Mammary epithelial cell (primary cell): ENCODE results near the gene TPCN1.

ENCODE experiments used
- EZH2 ChIP-seq: IDR thresholded peaks from 2 replicates; pipeline ENCODE4 v1.6.1; 2012; ENCODE audit warnings: low read length, inconsistent platforms, borderline replicate concordance
- TF ChIP-seq, protein P1 (sequence below), 2 donors: IDR thresholded peaks in 1 of 2; conservative IDR thresholded peaks in 1 of 2; 2 replicates each; pipeline ENCODE4 v1.5.1; 2011 to 2012; ENCODE audit warnings: inconsistent platforms in 2 of 2, low read length in 2 of 2, mild to moderate bottlenecking in 2 of 2, control low read depth in 1 of 2, low read depth in 1 of 2; ENCODE audit not compliant: insufficient read depth in 1 of 2; ENCODE audit errors: extremely low read depth in 1 of 2

DNA sequence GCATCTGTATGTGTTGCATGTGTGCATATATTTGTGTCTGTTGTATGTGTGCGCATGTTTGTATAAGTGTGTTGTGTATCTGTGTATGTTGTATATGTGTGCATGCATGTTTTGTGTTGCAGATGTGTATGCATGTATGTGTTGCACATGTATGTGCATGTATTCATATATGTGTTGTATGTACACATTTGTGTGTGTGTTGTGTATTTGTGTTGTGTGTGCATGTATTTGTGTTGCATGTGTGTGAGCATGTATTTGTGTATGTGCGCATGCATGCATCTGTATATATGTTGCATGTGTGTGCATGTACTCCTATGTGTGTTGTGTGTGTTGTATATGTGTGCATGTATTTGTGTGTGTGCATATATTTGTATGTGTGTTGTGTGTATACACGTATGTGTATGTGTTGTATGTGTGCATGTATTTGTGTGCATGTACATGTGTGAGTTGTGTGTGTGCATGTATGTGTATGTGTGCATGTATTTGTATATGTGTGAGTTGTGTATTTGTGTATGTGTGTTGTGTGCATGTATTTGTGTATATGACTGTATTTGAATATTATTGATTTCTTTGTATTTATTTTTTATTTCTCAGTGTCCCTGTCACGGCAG is 96.9 kb downstream of the TPCN1 start:
- TF ChIP-seq, protein P1, sequence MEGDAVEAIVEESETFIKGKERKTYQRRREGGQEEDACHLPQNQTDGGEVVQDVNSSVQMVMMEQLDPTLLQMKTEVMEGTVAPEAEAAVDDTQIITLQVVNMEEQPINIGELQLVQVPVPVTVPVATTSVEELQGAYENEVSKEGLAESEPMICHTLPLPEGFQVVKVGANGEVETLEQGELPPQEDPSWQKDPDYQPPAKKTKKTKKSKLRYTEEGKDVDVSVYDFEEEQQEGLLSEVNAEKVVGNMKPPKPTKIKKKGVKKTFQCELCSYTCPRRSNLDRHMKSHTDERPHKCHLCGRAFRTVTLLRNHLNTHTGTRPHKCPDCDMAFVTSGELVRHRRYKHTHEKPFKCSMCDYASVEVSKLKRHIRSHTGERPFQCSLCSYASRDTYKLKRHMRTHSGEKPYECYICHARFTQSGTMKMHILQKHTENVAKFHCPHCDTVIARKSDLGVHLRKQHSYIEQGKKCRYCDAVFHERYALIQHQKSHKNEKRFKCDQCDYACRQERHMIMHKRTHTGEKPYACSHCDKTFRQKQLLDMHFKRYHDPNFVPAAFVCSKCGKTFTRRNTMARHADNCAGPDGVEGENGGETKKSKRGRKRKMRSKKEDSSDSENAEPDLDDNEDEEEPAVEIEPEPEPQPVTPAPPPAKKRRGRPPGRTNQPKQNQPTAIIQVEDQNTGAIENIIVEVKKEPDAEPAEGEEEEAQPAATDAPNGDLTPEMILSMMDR (conservative IDR thresholded peaks at IDR 0.05 in 1 of 2, IDR thresholded peaks at IDR 0.05 in 1 of 2; ENCODE audit: extremely low read depth in 1 of 2, insufficient read depth in 1 of 2, low read depth in 1 of 2, low read length in 2 of 2), result no peak
- TF ChIP-seq EZH2, result no peak
